ENCODE data around the gene ERC1.
"Not testable (repeated sequence)": the region's sequence is repeated elsewhere in the genome, so short reads cannot be mapped to it uniquely, and the experiment has no call there.

ERC1 gene

GRCh38 chr12:1310653-1311052 lies 319.6 kb downstream of the ERC1 start:
- H3K4me3 ChIP-seq (ENCODE audit: low read depth, low read length): no peak overlapping the region
- TF ChIP-seq, protein P1, sequence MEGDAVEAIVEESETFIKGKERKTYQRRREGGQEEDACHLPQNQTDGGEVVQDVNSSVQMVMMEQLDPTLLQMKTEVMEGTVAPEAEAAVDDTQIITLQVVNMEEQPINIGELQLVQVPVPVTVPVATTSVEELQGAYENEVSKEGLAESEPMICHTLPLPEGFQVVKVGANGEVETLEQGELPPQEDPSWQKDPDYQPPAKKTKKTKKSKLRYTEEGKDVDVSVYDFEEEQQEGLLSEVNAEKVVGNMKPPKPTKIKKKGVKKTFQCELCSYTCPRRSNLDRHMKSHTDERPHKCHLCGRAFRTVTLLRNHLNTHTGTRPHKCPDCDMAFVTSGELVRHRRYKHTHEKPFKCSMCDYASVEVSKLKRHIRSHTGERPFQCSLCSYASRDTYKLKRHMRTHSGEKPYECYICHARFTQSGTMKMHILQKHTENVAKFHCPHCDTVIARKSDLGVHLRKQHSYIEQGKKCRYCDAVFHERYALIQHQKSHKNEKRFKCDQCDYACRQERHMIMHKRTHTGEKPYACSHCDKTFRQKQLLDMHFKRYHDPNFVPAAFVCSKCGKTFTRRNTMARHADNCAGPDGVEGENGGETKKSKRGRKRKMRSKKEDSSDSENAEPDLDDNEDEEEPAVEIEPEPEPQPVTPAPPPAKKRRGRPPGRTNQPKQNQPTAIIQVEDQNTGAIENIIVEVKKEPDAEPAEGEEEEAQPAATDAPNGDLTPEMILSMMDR (IDR thresholded peaks at IDR 0.05; ENCODE audit: low read depth, low read length): no peak

- TF ChIP-seq, protein P1 (IDR thresholded peaks at IDR 0.05; ENCODE audit: low read depth, low read length): no peak
- no peak overlapping the region for H3K4me3 ChIP-seq (ENCODE audit: low read depth, low read length)
These were observed 320.1 kb downstream of the ERC1 start for GRCh38 chr12:1311145-1311544.

DNA sequence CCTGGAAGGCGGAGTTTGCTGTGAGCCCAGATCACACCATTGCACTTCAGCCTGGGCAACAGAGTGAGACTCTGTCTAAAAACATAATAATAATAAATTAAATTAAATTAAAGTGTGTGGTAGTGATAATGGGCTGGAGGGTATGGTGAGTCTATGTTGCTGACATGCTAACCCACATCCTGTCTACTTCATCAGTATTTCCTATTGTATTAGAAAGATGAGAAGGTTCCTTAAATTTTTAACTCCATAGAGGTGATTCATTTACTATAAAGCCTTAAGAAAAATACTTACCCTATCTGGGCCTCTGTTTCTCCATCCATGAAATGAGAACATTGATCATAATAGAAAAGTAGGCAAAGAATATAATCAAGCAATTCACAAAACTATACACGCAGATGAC lies 322.9 kb downstream of the ERC1 start:
- TF ChIP-seq, protein P1 (IDR thresholded peaks at IDR 0.05; ENCODE audit: low read depth, low read length): no peak
- no peak overlapping the region for H3K4me3 ChIP-seq (ENCODE audit: low read depth, low read length)

- no peak overlapping the region for H3K4me3 ChIP-seq (ENCODE audit: low read depth, low read length)
- TF ChIP-seq, protein P1 (IDR thresholded peaks at IDR 0.05; ENCODE audit: low read depth, low read length): no peak
These were observed 323.5 kb downstream of the ERC1 start for GRCh38 chr12:1314523-1314922.

- not testable (repeated sequence) for H3K4me3 ChIP-seq (ENCODE audit: low read depth, low read length)
These were observed 326.0 kb downstream of the ERC1 start for GRCh38 chr12:1316991-1317390.

- H3K4me3 ChIP-seq (ENCODE audit: low read depth, low read length): no peak overlapping the region
- TF ChIP-seq, protein P1 (IDR thresholded peaks at IDR 0.05; ENCODE audit: low read depth, low read length): no peak
These were observed 327.5 kb downstream of the ERC1 start for GRCh38 chr12:1318327-1319031.

DNA sequence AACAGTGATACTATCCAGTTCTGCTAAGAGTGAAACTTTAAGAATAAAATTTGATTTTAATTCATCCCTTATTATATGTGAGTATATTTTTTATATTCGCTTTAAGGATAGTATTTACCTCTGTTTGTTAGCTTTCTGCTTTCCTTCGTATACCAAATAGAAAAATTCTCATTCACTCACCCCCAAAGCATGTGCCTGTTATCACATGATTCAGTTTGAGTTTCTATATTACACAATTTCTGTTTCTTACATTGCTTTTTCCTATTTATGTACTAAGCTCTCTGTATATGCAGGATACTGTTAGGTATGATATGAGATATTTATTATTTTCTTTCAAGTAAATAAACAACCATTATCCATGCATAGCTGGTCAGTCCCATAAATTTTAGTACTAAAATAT lies 328.2 kb downstream of the ERC1 start:
- TF ChIP-seq, protein P1 (IDR thresholded peaks at IDR 0.05; ENCODE audit: low read depth, low read length): no peak
- H3K4me3 ChIP-seq (ENCODE audit: low read depth, low read length): no peak overlapping the region

DNA sequence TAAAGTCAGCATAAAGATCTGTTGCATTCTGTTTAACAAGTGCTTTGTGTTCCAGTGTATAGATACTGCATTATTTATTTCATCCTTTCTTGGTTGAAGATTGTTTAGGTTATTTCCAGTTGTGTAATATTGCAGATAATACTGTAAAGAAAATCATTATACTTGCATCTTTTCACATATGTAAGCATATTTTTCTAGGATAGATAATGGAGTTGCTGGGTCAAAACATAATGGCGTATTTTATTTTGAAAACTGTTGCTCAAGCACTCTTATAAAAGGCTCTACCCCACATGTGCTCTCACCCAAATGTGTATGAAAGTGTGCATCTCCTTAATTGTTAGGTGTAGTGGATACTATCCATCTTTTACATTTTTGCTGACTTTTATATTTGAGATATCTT lies 329.0 kb downstream of the ERC1 start:
- H3K4me3 ChIP-seq (ENCODE audit: low read depth, low read length): no peak overlapping the region
- TF ChIP-seq, protein P1 (IDR thresholded peaks at IDR 0.05; ENCODE audit: low read depth, low read length): no peak
